Heart left ventricle (tissue), 16 donors: ENCODE measurements around the gene IGLON5. TPM values are rescaled to one million over a fixed set of nuclear protein-coding genes. Genes with fewer than 3 reads are reported as not detected.

Experiments used
- ATAC-seq, 4 donors: fragments of 200-7000 bp; cut with Tn5 transposase; one replicate each; pipeline ENCODE4 v1.9.1; 2020 to 2022; ENCODE audit warnings: moderate library complexity in 4 of 4, mild to moderate bottlenecking in 3 of 4, moderate number of reproducible peaks in 1 of 4
- DNase-seq, 5 donors: peaks; one replicate each; pipeline ENCODE4 v3.0.0-alpha.2; 2020
- H3K27ac ChIP-seq, 12 donors: fragments of 200-600 bp; sonication (generic) in 4 of 12; one replicate each; pipeline versions ENCODE4 v1.5.0 to v1.8.0; 2016 to 2022; ENCODE audit warnings: mild to moderate bottlenecking in 2 of 12
- H3K27me3 ChIP-seq, 9 donors: fragments of 200-600 bp; sonication (generic) in 2 of 9; one replicate each; pipeline versions ENCODE4 v1.5.1 to v1.8.0; 2016 to 2022; ENCODE audit warnings: mild to moderate bottlenecking in 3 of 9
- H3K36me3 ChIP-seq, 9 donors: fragments of 200-600 bp; sonication (generic) in 2 of 9; one replicate each; pipeline versions ENCODE4 v1.5.0 to v1.8.0; 2018 to 2022; ENCODE audit warnings: mild to moderate bottlenecking in 2 of 9
- H3K4me1 ChIP-seq, 12 donors: fragments of 200-600 bp; sonication (generic) in 4 of 12; one replicate each; pipeline versions ENCODE4 v1.5.0 to v1.8.0; 2016 to 2022; ENCODE audit warnings: mild to moderate bottlenecking in 3 of 12
- H3K4me3 ChIP-seq, 12 donors: fragments of 200-600 bp; sonication (generic) in 4 of 12; one replicate each; pipeline versions ENCODE4 v1.5.0 to v1.8.0; 2017 to 2022; ENCODE audit warnings: mild to moderate bottlenecking in 9 of 12, moderate library complexity in 4 of 12
- H3K9me3 ChIP-seq, 12 donors: fragments of 200-600 bp; sonication (generic) in 4 of 12; one replicate each; pipeline versions ENCODE4 v1.5.0 to v1.8.0; 2016 to 2022; ENCODE audit warnings: mild to moderate bottlenecking in 1 of 12
- POLR2A ChIP-seq, 2 donors: fragments of 450-650 bp; IDR thresholded peaks; one replicate each; pipeline ENCODE4 v1.6.1; 2017; ENCODE audit warnings: antibody characterized with exemption in 2 of 2, mild to moderate bottlenecking in 2 of 2, moderate library complexity in 2 of 2
- WGBS, 4 donors: extraction: QIAGEN DNeasy Blood & Tissue Kit in 2 of 4; methylation state at CpG; one replicate each; pipeline versions ENCODE4 v1.1.5 to v1.1.7; 2013 to 2018; 5-methylcytosine and 5-hydroxymethylcytosine counted together
- intact Hi-C, 10 donors: fragments of 100-400 bp; cut with DNase I; formaldehyde crosslinking; loops; one replicate each; pipeline versions ENCODE4 v1.11.1 to v1.14.2; 2022
- polyA plus RNA-seq, 2 donors: library from polyadenylated mRNA; stranded (reverse); fragments of 200-250 nt; gene quantifications; one replicate each; pipeline ENCODE4 v1.2.3, GENCODE V29; 2013
- total RNA-seq, 9 donors: library from RNA; depleted of rRNA in 2 of 9; stranded (reverse); fragments of >200 nt in 2 of 9; fragmentation: NEBNext Ultra II Directional in 3 of 9; extraction: Animal tissue kit (Norgen Biotek cat#: 25700) in 3 of 9; gene quantifications; one replicate each; pipeline versions ENCODE4 v1.1.0 to v1.2.4, GENCODE V29; 2016 to 2023
- TF ChIP-seq, protein P1 (sequence below), 12 donors: fragments of 200-600 bp; sonication (generic) in 4 of 12; IDR thresholded peaks; one replicate each; pipeline versions ENCODE4 v1.5.0 to v1.8.0; 2018 to 2022; ENCODE audit warnings: antibody characterized with exemption in 12 of 12, mild to moderate bottlenecking in 5 of 12
- donor health status: ischemic (EF 13 %, LVEDD 7.1; RV severe dilation, severe dysfunction).
- donor health status: healthy with polysubstance abuse.
- donor health status: DM: no; HTN: yes; CAD: no.
- donor health status: DM: no; HTN: no; CAD: no.
- donor health status: ischemic (EF 25% LVEDD 6.9; RV normal size, moderate dysfunction).
- donor health status: ischemic (EF 25% LVEDD 5.7; RV mildly dilated, moderate dysfunction).
- donor health status: healthy.
- donor health status: DM: yes; HTN: yes; CAD: no.
- donor health status: ischemic (EF 35%, LVEDD 5.7; RV mildly dilated, moderate dysfunction).
- donor health status: nonischemic (EF 11% LVEDD 7.7; RV severe dilation, severe dysfunction).
- donor health status: DM: yes; HTN: yes; CAD: no.
- donor health status: PGD.
- donor health status: ischemic (EF 29% LVEDD 5.4; RV normal size, mild dysfunction).
- donor health status: nonischemic (EF 23%, LVEDD 6.1; RV moderate dilation, normal function).

Gene IGLON5
- total and polyA plus RNA-seq, 11 donors, result 0.09 to 0.10 TPM; not detected in 9

DNA sequence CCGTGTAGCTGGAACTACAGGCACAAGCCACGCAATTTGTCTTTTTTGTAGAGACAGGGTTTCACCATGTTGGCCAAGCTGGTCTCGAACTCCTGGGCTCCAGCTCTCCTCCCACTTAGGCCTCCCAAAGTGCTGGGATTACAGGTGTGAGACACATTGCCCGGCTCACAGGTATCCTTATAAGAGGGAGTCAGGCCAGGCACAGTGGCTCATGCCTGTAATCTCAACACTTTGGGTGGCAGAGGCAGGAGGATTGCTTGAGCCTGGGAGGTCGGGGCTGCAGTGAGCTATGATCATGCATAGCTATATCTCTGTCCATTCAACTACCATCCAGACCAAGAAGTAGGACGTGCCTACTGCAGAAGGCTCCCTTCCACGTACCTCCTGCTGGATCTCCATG is 10.2 kb upstream of the IGLON5 start:
- intact Hi-C loops, result no loop called here
- DNase-seq (no peak), ATAC-seq (no peak)
- 68 to 76% (median 73%) methylated on average over 7 of the region's 7 CpGs for WGBS, 4 donors
- H3K9me3 ChIP-seq, result peaks cover 0 to 33% (median 13%) of the 10 kb centered on the region in 12 donors
- TF ChIP-seq, protein P1, sequence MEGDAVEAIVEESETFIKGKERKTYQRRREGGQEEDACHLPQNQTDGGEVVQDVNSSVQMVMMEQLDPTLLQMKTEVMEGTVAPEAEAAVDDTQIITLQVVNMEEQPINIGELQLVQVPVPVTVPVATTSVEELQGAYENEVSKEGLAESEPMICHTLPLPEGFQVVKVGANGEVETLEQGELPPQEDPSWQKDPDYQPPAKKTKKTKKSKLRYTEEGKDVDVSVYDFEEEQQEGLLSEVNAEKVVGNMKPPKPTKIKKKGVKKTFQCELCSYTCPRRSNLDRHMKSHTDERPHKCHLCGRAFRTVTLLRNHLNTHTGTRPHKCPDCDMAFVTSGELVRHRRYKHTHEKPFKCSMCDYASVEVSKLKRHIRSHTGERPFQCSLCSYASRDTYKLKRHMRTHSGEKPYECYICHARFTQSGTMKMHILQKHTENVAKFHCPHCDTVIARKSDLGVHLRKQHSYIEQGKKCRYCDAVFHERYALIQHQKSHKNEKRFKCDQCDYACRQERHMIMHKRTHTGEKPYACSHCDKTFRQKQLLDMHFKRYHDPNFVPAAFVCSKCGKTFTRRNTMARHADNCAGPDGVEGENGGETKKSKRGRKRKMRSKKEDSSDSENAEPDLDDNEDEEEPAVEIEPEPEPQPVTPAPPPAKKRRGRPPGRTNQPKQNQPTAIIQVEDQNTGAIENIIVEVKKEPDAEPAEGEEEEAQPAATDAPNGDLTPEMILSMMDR (IDR thresholded peaks at IDR 0.05), result no peak
- no peak for TF ChIP-seq POLR2A (IDR thresholded peaks at IDR 0.05)
- H3K27ac ChIP-seq, result no peak overlapping the region
- peaks cover 0 to 24% (median 0%) of the 10 kb centered on the region in 9 donors for H3K27me3 ChIP-seq
- H3K4me3 ChIP-seq, result no peak overlapping the region
- no peaks in the 10 kb centered on the region for H3K36me3 ChIP-seq
- H3K4me1 ChIP-seq, result no peaks in the 10 kb centered on the region

DNA sequence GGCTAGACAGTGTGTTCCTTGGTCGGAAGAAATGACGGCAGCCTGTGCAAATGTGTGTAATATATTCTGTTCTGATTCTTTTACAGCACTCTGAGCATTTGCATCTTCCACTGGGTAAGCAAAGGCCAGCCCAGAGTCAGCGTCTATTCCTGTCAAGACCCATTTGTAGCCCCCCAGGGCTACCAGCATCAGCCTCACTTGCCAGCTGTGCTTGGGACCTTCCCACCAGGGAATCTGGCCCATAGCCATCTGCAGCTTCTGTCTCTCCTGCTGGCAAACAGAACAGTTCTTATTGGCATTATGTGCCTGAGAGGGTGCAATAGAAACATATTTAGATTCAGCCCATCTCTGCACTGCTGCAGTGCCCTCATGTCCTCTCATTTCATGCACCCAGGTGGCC is 6.0 kb upstream of the IGLON5 start:
- no peak overlapping the region for H3K27ac ChIP-seq
- peaks cover 0 to 48% (median 25%) of the 10 kb centered on the region in 12 donors for H3K9me3 ChIP-seq
- no peak overlapping the region for H3K4me3 ChIP-seq
- no peak for DNase-seq
- no peaks in the 10 kb centered on the region for H3K4me1 ChIP-seq
- no peaks in the 10 kb centered on the region for H3K36me3 ChIP-seq
- intact Hi-C loops, result no loop called here
- WGBS, 4 donors, result 68 to 91% (median 78%) methylated on average over 3 of the region's 3 CpGs
- no peak for ATAC-seq
- peaks cover 0 to 42% (median 20%) of the 10 kb centered on the region in 9 donors for H3K27me3 ChIP-seq
- TF ChIP-seq, protein P1 (IDR thresholded peaks at IDR 0.05), result no peak
- TF ChIP-seq POLR2A (IDR thresholded peaks at IDR 0.05), result no peak

DNA sequence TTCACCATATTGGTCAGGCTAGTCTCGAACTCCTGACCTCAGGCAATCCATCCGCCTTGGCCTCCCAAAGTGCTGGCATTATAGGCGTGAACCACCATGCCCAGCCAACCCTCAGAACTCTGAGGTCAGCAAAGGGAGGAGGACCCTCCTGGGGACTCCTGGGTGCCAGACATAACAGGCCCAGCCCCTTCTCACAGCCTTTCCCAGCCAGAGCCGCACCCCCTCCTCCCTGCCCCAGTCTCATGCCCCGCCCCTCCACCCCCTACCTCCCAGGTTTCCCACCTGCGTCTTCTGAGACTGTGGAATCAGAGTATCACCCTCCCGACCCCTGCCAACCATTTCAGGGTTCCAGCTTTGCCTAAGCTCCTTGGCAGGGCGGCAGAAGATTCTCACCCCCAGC is 5.2 kb downstream of the IGLON5 start:
- no peak for TF ChIP-seq POLR2A (IDR thresholded peaks at IDR 0.05)
- TF ChIP-seq, protein P1 (IDR thresholded peaks at IDR 0.05), result no peak
- intact Hi-C loops, result no loop called here
- Histone ChIP-seq H3K36me3 (no peaks in the 10 kb centered on the region), H3K27me3 (peaks cover 4 to 55% (median 13%) of the 10 kb centered on the region in 9 donors), H3K4me1 (peaks cover 0 to 3% (median 0%) of the 10 kb centered on the region in 12 donors), H3K27ac (no peak overlapping the region), H3K4me3 (no peak overlapping the region), H3K9me3 (peaks cover 0 to 7% (median 0%) of the 10 kb centered on the region in 12 donors)
- ATAC-seq (no peak), DNase-seq (no peak)
- WGBS, 4 donors, result 55 to 72% (median 58%) methylated on average over 8 of the region's 8 CpGs

DNA sequence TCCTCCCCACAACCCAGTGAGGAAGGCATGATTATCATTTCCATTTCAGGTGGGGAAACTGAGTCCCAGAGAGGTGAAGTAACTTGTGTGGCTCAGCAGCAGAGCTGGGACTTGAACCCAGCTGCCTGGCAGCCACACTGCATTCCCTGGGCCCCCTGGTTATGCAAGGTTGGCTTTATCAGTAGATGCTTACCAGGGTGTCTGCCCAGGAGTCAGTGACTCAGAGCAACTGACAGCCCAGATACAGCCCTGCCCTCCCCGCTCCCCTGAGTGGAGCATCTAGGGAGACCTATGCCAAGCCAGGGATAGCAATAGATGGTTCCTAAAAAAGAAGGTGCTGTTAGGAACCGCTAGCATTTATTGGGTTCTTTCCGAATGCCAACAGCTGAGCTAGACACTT is 5.9 kb downstream of the IGLON5 start:
- ATAC-seq (no peak), DNase-seq (no peak)
- H3K4me3 ChIP-seq, result no peak overlapping the region
- peaks cover 0 to 54% (median 6%) of the 10 kb centered on the region in 9 donors for H3K27me3 ChIP-seq
- intact Hi-C loops, result no loop called here
- TF ChIP-seq, protein P1 (IDR thresholded peaks at IDR 0.05), result no peak
- no peak for TF ChIP-seq POLR2A (IDR thresholded peaks at IDR 0.05)
- H3K36me3 ChIP-seq, result no peaks in the 10 kb centered on the region
- 74 to 86% (median 83%) methylated on average over 3 of the region's 3 CpGs for WGBS, 4 donors
- no peaks in the 10 kb centered on the region for H3K4me1 ChIP-seq
- H3K9me3 ChIP-seq, result peaks cover 0 to 7% (median 0%) of the 10 kb centered on the region in 12 donors
- H3K27ac ChIP-seq, result no peak overlapping the region
